ENCODE measurements around the gene ATF6.

DNA sequence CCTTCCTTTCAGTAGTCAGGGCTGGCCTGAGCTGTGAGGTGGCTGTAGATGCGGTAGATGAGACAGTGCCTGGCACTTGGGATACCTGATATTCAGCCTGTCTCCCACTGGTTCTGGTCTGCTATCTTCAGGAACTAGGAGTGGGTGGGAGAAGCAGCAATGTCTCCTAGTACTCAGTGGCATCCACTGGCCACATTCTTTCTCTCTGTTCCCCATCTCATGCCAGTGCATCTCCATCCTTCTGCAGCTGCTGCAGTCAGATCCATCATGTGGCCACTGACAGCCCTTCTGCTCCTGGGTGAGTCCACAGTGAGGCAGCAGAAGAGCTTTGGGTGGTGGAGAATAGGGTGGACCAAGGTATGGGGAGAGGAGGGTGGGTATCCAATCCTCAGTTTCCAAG, 43.7 kb upstream of the ATF6 start:
- no peak for TF ChIP-seq MAX (IDR thresholded peaks at IDR 0.05)
- no peak for TF ChIP-seq EGR1 (IDR thresholded peaks at IDR 0.05; ENCODE audit: low read depth)
- TF ChIP-seq, protein P1, sequence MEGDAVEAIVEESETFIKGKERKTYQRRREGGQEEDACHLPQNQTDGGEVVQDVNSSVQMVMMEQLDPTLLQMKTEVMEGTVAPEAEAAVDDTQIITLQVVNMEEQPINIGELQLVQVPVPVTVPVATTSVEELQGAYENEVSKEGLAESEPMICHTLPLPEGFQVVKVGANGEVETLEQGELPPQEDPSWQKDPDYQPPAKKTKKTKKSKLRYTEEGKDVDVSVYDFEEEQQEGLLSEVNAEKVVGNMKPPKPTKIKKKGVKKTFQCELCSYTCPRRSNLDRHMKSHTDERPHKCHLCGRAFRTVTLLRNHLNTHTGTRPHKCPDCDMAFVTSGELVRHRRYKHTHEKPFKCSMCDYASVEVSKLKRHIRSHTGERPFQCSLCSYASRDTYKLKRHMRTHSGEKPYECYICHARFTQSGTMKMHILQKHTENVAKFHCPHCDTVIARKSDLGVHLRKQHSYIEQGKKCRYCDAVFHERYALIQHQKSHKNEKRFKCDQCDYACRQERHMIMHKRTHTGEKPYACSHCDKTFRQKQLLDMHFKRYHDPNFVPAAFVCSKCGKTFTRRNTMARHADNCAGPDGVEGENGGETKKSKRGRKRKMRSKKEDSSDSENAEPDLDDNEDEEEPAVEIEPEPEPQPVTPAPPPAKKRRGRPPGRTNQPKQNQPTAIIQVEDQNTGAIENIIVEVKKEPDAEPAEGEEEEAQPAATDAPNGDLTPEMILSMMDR (IDR thresholded peaks at IDR 0.05 in 2 of 3, conservative IDR thresholded peaks at IDR 0.05 in 1 of 3; ENCODE audit: borderline replicate concordance in 1 of 3, insufficient read depth in 1 of 3, low read depth in 2 of 3, low read length in 2 of 3), result no peak
- no peak for TF ChIP-seq POLR2A (IDR thresholded peaks at IDR 0.05; ENCODE audit: borderline replicate concordance, extremely low read depth, insufficient read depth, insufficient read length)
- no peak for TF ChIP-seq TCF7L2 (IDR thresholded peaks at IDR 0.05; ENCODE audit: borderline replicate concordance, extremely low read depth, insufficient read depth, insufficient read length)

Measured in HCT116 (cell line).